Stimulated activated CD4-positive, alpha-beta T cell treated with anti-CD3 and anti-CD28 coated beads, Interleukin-1b, Interleukin-23, amount 100 ng/mL, for 4 hours (primary cell): Measurements from ENCODE around the gene C7orf25.
"Not testable (repeated sequence)": the region's sequence is repeated elsewhere in the genome, so short reads cannot be mapped to it uniquely, and the experiment has no call there.

Experiments
- DNase-seq, 2 donors: peaks; one replicate each; pipeline ENCODE4 v3.0.0-alpha.2; 2020; ENCODE audit warnings: low read depth in 2 of 2

C7orf25 gene

DNA sequence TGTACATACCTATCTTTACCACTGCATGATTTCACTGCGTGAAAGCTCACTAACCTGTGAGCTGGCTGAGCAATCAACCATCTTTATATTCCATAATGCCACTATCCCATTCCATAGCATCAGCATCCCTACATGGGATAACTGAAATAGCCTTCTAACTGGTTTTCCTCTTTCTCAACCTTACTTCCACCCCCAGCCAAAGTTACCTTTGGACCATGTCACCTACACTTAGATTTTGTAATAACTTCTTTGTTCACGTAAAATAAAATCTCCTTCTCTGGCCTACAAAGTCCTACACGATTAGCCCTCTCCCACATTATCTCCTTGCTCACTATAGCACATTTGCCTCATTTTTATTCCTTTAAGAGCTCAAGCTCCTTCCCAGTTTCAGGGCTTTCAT is 17.6 kb upstream of the C7orf25 start:
- no peak for DNase-seq

DNA sequence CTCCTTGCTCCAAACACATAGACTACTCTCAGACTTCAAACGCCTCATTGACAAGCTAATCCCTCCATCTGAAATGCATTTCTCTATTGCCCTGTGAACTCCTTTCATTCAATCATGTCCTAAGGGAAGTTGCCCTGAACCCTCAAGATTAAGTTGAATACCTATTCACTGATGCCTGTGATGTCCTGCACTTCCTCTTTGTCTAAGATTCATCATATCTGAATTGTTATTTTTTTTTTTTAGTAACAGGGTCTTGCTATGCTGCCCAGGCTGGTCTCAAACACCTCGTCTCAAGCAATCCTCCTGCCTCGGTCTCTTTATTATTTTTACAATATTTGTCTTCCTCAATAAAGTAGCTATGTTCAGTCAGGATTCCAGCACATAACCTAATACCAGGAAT is 16.9 kb upstream of the C7orf25 start:
- DNase-seq: no peak

DNA sequence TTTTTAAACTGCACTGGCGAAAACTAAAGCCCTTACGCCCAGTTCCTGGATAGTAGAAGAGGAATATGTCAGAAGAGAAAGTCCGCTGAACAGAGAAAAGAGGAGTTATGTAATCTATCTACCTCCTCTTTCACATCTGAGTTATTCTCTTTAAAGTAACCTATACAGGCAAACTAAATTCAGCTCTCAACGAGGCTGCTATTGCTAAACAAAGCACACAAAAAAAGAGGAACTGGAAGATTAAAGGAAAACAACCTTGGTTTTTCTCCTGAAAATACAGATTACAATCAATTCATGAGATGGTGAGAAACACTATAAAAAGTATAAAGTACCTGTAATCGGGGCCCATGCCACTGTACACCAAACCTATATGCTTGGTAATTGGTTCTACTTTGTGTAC is 14.3 kb upstream of the C7orf25 start:
- no peak for DNase-seq

DNA sequence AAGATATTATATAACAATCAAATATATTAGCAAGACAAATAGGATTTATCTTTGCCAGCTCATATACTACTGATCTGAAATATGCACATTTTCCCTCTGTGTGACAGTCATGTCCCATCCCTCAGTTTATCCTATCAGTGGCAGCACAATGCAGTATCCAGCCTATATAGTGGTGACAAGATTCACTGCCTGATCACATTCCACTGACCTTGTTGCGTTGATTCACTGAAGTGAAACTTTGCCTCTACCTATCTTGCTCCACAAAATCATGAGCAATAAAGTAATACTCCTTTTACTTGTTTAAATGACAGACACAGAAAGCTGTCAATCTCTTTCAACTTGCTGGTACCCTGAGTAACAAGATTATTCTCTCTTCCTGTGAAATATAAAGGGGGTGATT is 13.8 kb upstream of the C7orf25 start:
- DNase-seq: no peak

DNA sequence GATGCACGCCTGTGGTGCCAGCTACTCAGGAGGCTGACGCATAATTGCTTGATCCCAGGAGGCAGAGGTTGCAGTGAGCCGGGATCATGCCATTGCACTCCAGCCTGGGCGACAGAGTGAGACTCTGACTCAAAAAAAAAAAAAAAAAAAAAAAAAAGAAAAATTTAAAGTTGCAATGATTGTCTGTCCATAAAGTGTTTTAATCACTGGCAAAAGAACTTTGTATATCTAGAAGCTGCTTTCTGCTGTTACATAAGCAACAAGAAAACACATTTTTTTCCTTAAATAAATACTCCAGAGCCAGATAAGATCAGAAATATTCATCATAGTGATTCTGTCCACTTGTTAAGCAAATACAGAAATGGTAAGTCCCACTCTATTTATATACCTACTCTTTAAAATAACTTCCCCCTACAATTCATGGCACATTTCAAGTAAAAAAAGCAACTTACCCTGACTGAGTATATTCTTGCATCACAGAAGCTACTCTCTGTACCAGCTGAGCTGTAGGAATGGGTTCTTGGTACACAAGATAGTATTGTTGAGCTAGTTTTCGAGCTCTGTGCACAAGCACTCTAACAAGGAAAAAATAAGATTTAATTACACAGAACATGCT is 12.5 kb upstream of the C7orf25 start:
- DNase-seq: no peak

DNA sequence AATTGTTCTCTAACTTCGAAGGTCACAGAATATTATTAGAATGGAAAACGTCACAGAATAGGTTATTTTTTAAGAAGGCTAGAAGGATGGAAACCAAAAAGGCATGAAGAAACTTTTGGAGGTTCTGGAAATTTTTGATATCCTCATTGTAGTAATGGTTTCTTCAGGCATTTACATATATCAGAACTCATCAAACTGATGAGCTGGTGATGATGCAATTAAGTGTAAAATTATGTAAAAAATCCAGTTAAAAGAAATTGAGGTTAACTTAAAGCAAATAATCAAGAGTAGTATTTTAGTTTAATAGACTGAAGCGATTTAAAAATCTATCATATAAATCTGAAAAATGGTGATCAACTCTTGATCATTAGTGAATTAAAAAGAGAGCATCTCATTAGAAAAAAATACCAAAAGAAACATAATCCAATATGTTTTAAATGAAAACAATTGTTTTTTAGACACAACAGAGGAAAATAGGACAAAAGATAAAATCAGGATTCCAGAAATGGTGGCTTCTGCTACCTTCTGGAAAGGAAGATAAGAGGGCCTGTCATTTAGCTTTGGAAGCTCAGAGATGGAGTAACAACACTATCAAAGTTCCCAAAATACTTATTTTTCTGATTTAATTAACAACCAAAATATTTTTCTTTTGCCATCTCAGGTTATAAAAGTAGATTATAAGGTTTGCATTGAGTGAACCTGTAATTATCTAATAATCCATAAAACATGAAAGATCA is 10.3 kb upstream of the C7orf25 start:
- DNase-seq: no peak

DNA sequence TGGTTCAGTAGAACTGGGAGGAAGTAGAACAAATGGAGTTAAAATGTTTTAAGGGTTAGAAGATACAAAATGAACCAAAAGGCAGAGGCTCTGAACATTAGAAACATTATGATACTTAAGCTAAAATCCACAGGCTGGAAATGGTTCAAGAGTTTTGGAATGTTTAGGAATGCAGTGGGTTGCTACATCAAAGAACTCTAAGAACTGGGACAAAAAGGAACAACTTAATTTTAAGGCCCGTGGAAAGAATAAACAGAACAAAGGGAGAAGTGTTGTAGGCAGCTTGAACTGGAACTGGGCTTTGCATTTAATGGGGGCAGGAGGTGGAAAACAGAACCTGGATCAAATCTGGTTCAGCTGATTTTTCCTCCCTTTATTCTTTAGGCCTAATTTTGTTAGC is 3.5 kb upstream of the C7orf25 start:
- DNase-seq: no peak

DNA sequence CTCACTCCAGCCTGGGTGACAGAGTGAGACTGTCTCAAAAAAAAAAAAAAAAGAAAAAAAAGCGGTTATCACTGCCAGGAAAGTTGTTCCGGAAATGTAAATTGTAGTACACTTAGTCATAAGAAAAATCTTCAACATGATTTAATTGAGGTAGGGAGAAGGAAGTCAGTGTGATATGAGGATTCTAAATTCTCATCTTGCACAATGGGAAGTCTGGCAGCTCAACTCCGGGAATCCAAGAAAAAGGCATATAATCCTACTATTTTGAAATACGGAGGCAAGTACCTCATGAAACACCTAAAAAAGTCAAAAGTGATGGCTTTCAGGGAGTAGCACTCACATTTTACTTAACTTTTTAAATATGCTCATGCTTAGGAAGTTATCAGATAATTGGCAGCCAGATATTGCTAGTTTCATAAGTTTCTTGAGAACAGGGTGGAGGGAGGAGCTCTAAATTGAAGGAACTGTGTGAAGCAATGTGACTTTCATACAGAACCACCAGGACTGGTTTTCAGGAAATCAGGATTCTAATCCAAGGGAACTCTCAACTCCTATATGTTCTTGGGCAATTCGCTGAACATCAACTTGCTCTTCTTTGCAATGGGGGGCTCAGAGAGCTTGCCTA is 2.7 kb upstream of the C7orf25 start:
- DNase-seq: no peak

DNA sequence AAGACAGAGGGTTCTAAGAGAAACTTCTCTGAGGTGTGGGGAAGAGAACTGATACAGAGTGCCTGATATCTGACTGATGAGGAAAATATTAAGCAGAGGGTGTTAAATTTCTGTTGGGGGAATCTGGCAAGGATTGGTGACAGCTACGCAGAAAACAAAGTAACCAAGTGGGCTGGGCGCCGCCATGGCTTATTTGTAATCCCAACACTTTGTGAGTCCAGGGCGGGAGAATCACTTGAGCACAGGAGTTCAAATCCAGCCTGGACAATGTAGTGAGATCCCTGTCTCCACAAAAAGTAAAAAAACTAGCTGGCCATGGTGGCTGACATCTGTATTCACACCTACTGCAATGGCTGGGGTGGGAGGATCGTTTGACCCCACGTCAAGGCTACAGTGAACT is 2.1 kb upstream of the C7orf25 start:
- no peak for DNase-seq

DNA sequence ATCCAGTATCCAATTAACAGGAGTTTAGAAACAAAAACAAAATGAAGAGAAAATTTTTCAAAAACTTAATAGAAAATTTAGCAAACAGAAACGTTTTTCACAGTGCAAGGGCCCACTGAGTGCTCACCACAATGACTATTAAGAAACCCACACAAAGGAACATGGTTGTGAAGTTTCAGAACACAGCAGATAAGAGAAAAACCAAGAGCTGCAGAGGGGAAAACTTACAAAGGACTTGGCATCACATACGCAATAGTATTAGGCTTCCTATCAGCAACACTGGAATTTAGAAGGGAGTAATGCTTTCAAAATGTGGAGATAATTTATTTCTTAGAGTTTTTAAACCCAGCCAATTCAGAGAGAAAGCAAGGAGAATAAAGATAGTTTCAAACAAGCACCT is 1.7 kb upstream of the C7orf25 start:
- DNase-seq: no peak

DNA sequence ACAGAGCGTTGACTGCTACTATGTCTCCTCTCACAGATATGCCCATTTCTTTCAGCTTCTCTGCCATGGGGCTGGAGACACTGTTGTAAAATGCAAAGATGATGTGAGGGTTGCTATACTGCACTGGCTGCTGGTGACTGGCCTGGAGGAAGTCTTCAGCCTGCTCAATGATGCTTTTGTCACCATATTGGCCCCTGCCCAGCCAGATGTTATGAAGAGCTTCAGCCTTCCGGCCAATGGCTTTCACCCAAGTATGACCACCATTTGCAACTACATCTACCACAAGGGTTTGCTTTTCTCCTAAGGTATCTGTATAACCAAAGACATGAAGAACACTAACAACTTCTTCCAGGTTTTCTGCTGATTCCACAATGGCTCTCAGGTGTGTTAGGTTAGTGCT is 1.6 kb downstream of the C7orf25 start:
- no peak for DNase-seq

DNA sequence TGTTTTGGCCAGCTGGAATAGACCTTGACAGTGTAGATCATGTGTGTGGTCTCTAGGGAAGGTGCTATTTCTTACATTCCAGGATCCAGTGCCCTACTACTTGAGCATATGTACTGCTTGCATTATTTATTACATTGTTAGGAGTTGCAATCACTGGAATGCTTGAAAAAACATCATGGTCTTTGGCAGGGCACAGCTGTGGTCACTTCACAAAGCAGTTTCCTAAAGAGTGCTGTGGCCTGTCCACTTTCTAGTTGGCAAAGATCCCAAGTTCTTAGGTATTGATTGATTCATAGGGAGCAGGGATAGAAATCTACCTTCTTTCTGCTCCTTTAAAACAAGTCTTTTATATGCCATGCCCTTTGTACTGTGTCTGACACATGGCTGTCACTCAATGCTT is 4.6 kb downstream of the C7orf25 start:
- no peak for DNase-seq

DNA sequence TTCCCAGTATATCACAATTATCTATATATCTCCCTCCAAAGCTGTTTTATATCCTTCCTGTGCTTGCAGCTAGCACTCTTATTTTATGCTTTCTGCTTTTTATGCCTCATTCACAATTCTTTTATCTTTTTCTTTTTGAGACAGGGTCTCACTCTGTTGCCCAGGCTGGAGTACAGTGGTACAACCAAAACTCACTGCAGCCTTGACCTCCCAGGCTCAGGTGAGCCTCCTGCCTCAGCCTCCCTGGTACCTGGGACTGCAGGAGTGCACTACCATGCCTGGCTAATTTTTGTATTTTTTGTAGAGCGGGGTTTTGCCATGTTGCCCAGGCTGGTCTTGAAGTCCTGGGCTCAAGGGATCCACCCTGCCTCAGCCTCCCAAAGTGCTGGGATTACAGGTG is 5.7 kb downstream of the C7orf25 start:
- no peak for DNase-seq

DNA sequence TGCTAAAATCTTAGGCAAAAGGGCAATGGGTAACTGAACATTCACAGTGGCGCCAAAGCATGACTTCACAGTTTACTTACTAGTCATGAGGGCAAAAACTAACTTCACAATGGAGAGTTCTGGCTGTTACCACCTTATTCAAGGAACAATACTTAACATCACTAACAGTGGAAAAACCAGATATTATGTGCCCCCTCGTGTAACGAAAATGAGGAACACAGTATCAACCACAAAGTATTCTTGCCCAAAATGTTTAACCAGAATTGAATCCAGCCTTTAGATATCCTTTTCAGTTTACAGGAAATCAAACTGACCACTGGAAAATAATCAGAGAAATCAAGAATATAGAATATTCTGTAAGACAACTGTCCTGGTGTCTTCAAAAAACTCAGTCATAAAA is 9.5 kb downstream of the C7orf25 start:
- DNase-seq: no peak

DNA sequence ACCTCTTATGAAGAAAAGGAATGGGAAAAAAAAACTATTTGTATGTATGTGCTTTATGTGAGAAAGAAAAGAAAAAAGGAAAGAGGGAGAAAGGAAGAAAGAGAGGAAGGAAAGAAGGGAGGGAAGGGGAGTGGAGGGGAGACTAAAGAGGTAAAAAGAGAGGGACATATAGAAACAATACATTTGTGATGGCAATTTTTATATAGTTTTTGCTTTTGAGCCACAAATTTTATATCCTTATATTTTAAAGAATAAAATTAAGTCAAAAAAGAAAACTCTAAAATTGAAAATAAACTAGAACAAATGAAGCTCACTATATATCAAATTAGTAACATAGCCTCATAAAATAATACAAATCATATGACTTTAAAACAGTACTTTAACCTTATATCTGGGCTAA is 11.0 kb downstream of the C7orf25 start:
- no peak for DNase-seq

DNA sequence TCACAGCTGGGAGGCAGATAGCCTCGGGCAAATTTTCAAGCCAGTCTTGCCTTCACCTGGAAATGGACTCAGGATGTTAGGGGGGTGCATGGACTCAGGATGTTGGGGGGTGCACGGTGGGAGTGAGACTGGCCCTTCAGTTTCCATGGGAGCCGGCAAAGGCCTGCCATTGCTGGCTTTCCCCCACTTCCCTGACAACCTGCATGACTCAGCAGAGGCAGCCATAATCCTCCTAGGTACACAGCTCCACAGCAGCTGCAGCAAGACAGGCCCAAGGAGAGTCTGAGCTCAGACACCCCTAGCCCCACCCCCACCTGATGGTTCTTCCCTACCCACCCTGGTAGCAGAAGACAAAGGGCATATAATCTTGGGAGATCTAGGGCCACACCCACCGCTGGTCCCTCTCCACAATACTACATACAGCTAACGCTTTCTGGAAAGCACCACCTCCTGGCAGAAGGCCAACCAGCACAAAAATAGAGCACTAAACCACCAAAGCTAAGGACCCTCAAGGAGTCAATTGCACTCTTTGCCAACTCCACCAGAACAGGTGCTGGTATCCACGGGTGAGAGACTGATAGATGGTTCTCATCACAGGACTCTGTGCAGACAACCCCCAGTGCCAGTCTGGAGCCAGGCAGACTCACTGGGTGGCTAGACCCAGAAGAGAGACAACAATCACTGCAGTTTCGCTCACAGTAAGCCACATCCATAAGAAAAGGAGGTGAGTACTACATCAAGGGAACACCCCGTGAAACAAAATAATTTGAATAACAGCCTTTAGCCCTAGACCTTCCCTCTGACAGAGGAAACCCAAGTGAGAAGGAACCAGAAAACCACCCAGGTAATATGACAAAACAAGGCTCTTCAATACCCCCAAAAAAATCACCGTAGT is 18.3 kb downstream of the C7orf25 start:
- DNase-seq: no peak

DNA sequence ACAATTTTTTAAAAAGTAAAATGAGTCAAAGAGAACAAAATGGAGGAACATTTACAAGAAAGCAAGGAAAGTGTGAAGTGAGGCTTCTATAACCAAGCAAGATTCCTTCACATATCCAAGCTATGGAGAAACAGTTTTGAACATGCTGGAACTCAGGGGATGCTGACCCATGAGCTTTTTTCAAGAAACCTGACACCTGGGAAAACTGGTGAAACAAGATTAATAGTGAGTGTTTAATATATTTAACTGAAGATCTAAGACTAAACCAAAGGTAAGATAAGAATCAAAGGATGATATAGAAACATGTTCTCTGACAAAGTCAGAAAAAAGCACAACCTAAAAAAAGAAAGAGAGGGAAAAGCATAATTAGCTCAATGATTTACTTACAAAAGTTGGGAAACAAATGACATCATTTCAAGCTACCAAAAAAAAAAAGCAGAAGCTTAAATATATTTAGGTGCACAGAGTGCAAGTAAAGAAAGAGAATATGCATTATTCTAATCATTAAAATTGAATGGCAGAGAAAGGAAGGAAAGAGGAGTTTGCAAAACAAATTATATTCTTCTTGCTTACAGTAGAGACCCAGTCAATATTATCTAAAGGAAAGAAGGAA is 24.9 kb downstream of the C7orf25 start:
- DNase-seq: no peak

DNA sequence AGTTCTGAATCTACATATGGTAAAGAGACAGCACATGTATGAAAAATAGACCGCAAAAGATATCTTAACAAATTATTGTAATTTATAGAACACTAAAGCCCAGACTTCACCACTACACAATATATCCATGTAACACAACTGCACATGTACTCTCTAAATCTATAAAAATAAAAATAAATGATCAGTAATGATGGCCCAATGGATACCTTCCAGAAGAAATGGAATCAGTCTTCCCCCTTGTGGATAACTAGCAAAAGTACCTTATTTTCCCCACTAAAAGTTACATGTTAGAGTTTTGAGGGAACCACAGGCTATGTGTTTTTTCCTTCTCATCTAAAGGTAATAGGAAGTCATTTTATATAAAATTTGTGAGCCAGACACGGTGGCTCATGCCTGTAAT is 25.7 kb downstream of the C7orf25 start:
- no peak for DNase-seq

DNA sequence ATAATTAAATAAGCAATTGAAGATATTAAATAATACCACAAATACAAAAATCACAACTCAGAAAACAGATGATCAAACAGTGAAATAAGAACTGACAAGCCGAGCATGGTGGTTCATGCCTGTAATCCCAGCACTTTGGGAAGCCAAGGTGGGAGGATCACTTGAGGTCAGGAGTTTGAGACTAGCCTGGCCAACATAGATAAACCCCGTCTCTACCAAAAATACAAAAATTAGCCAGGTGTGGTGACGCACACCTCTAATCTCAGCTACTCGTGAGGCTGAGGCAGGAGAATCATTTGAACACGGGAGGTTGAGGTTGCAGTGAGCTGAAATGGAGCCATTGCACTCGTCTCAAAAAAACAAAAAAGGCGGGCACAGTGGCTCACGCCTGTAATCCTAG is 26.7 kb downstream of the C7orf25 start:
- DNase-seq: not testable (repeated sequence)

DNA sequence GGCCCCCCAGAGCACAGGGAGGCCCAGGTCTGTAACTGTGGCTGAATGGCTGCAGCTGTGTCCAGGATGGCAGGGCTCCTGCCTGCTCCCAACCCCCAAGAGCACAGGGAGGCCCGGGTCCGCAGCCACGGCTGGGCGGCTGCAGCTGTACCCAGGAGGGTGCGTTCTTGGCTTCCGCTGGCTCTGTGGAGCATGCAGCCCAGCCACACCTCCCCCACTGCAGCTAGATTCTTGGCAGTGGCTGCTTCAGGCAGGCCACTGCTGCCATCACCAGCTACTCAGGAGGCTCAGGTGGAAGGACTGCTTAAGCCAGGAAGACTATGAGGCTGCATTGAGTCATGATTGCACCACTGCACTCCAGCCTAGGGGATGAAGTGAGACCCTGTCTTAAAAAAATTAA is 27.9 kb downstream of the C7orf25 start:
- no peak for DNase-seq

DNA sequence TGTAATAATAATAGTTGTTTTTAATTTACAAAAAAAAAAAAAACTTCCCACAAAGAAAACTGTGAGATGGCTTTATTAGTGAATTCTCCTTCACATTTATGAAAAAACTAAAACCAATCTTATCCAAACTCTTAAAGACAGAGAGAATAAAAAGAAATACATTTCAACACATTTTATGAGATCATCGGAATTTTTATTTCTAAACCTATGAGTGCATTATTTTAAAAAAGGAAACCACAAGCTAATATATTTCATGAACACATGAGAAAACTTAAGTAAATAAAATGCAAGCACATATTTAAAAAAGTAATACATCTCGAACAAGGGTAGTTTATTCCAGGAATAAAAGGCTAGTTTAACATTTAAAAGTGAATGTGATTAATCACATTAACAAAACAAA is 31.5 kb downstream of the C7orf25 start:
- no peak for DNase-seq

DNA sequence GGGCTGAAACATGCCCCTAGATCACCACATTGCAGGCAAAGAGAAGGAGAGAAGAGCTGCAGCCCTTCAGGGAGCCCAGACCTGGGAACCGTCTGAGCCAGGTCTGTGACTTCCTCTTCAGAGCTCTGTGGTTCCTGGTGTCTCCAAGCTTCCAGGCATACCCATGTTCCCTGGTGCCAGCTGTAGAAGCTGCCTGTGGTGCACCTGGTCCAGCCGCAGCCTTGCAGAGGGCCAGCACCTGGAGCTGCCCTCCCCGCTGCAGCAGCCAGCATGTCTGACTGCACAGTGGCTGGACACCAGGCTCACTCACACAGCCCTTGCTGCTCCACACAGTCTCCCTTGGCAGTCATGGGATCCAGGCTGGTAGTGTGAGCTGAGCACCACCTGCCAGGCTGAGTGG is 33.6 kb downstream of the C7orf25 start:
- DNase-seq: no peak
